Upper lobe of right lung (tissue), 1 donor: ENCODE measurements around the gene RTTN. TPM values are rescaled to one million over a fixed set of nuclear protein-coding genes. Genes with fewer than 3 reads are reported as not detected.

Experiments used
- ATAC-seq: fragments of 200-7000 bp; cut with Tn5 transposase; one replicate; pipeline ENCODE4 v1.9.1; 2020; ENCODE audit warnings: mild to moderate bottlenecking, moderate library complexity
- DNase-seq: peaks from one replicate; pipeline ENCODE4 v3.0.0-alpha.2; 2020
- H3K27ac ChIP-seq: fragments of 200-600 bp; one replicate; pipeline ENCODE4 v1.8.0; 2022
- H3K27me3 ChIP-seq: fragments of 200-600 bp; one replicate; pipeline ENCODE4 v1.8.0; 2022; ENCODE audit warnings: mild to moderate bottlenecking
- H3K36me3 ChIP-seq: fragments of 200-600 bp; one replicate; pipeline ENCODE4 v1.8.0; 2022
- H3K4me1 ChIP-seq: fragments of 200-600 bp; one replicate; pipeline ENCODE4 v1.8.0; 2022
- H3K4me3 ChIP-seq: fragments of 200-600 bp; one replicate; pipeline ENCODE4 v1.8.0; 2022; ENCODE audit warnings: mild to moderate bottlenecking
- H3K9me3 ChIP-seq: fragments of 200-600 bp; one replicate; pipeline ENCODE4 v1.8.0; 2022
- intact Hi-C: fragments of 100-400 bp; cut with DNase I; formaldehyde crosslinking; loops from one replicate; pipeline ENCODE4 v1.11.0; 2022
- total RNA-seq: library from RNA; stranded (reverse); fragmentation: NEBNext Ultra II Directional; extraction: Animal tissue kit (Norgen Biotek cat#: 25700); gene quantifications from one replicate; pipeline ENCODE4 v1.2.1, GENCODE V29; 2021
- TF ChIP-seq, protein P1 (sequence below): fragments of 200-600 bp; IDR thresholded peaks from one replicate; pipeline ENCODE4 v1.8.0; 2022; ENCODE audit warnings: antibody characterized with exemption
- donor health status: DM: no; HTN: yes; CAD: no; lungs with severe emphysema.

RTTN gene
- total RNA-seq, 1 donor from 2014 or later = 13.0 TPM

DNA sequence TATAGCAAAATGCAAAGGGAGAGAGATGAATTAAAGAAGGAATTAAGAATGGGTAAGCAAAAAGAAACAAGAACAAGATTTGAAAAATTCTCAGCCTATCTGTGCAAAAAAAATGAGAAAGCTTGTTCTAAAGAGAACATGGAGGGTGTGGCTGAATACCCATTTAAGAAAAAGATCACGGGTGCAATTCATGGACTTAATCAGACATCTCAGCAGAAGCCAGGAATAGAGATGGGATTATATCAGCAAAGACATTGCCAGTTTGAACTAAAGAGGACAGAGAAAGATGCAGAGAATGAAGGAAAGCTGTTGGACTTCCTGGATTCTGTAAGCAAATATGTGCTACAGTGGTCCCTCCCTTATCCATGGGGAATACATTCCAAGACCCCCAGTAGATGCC, 115.6 kb downstream of the RTTN start:
- no peaks in the 10 kb centered on the region for H3K4me1 ChIP-seq
- H3K9me3 ChIP-seq = no peaks in the 10 kb centered on the region
- peaks cover 3% of the 10 kb centered on the region for H3K36me3 ChIP-seq
- TF ChIP-seq, protein P1, sequence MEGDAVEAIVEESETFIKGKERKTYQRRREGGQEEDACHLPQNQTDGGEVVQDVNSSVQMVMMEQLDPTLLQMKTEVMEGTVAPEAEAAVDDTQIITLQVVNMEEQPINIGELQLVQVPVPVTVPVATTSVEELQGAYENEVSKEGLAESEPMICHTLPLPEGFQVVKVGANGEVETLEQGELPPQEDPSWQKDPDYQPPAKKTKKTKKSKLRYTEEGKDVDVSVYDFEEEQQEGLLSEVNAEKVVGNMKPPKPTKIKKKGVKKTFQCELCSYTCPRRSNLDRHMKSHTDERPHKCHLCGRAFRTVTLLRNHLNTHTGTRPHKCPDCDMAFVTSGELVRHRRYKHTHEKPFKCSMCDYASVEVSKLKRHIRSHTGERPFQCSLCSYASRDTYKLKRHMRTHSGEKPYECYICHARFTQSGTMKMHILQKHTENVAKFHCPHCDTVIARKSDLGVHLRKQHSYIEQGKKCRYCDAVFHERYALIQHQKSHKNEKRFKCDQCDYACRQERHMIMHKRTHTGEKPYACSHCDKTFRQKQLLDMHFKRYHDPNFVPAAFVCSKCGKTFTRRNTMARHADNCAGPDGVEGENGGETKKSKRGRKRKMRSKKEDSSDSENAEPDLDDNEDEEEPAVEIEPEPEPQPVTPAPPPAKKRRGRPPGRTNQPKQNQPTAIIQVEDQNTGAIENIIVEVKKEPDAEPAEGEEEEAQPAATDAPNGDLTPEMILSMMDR = no peak
- no peaks in the 10 kb centered on the region for H3K27me3 ChIP-seq
- ATAC-seq = no peak
- intact Hi-C loops = no loop called here
- no peak for DNase-seq
- H3K4me3 ChIP-seq = no peak overlapping the region
- no peak overlapping the region for H3K27ac ChIP-seq

GRCh38 chr18:70086085-70086484, 119.4 kb downstream of the RTTN start:
- no peaks in the 10 kb centered on the region for H3K27me3 ChIP-seq
- ATAC-seq = no peak
- no peaks in the 10 kb centered on the region for H3K9me3 ChIP-seq
- no peak overlapping the region for H3K27ac ChIP-seq
- no peak for DNase-seq
- H3K4me1 ChIP-seq = no peaks in the 10 kb centered on the region
- intact Hi-C loops = no loop called here
- no peak overlapping the region for H3K4me3 ChIP-seq
- TF ChIP-seq, protein P1 = no peak
- peaks cover 8% of the 10 kb centered on the region for H3K36me3 ChIP-seq

GRCh38 chr18:70085641-70086040, 119.8 kb downstream of the RTTN start:
- Histone ChIP-seq H3K27ac (no peak overlapping the region), H3K4me3 (no peak overlapping the region), H3K27me3 (no peaks in the 10 kb centered on the region), H3K4me1 (no peaks in the 10 kb centered on the region), H3K36me3 (peaks cover 6% of the 10 kb centered on the region), H3K9me3 (no peaks in the 10 kb centered on the region)
- intact Hi-C loops = no loop called here
- TF ChIP-seq, protein P1 = no peak
- ATAC-seq = no peak
- DNase-seq = no peak

- no peak for ATAC-seq
- Histone ChIP-seq H3K9me3 (no peaks in the 10 kb centered on the region), H3K36me3 (peaks cover 5% of the 10 kb centered on the region), H3K27me3 (no peaks in the 10 kb centered on the region), H3K4me1 (no peaks in the 10 kb centered on the region), H3K4me3 (no peak overlapping the region), H3K27ac (no peak overlapping the region)
- TF ChIP-seq, protein P1 = no peak
- intact Hi-C loops = no loop called here
- DNase-seq = no peak
Observed at GRCh38 chr18:70082430-70082829, 123.1 kb downstream of the RTTN start.

GRCh38 chr18:70078106-70078505, 127.4 kb downstream of the RTTN start:
- Histone ChIP-seq H3K36me3 (peaks cover 6% of the 10 kb centered on the region), H3K27ac (no peak overlapping the region), H3K27me3 (no peaks in the 10 kb centered on the region), H3K9me3 (no peaks in the 10 kb centered on the region), H3K4me3 (no peak overlapping the region), H3K4me1 (no peaks in the 10 kb centered on the region)
- DNase-seq = no peak
- TF ChIP-seq, protein P1 = no peak
- no peak for ATAC-seq
- intact Hi-C loops = no loop called here

DNA sequence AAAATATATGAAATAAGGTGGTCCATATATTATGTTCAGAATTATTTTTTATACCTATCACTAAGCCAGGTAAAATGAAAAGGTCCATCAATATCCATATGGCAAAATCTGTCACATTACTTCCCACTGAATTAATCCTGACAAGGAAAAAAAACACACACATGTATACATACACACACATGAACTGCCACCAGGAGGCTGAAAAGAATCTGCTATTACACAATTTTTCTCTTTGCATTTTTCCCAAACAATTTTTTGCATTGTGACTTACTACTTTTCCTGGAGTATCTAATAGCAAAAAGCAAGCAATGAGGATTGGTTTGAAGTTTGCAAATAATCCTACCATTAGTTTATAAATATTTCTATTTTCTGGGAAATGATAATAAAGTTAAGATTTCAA, 129.6 kb downstream of the RTTN start:
- no peak for DNase-seq
- TF ChIP-seq, protein P1 = no peak
- intact Hi-C loops = no loop called here

More for the DNA sequence above, 129.6 kb downstream of the RTTN start:
- Histone ChIP-seq H3K4me3 (no peak overlapping the region), H3K27ac (no peak overlapping the region), H3K36me3 (peaks cover 3% of the 10 kb centered on the region), H3K27me3 (no peaks in the 10 kb centered on the region), H3K9me3 (no peaks in the 10 kb centered on the region), H3K4me1 (no peaks in the 10 kb centered on the region)
- ATAC-seq = no peak
